HG03565 (cell line): ENCODE measurements around the gene HDAC9.

Experiments
- ATAC-seq: cut with Tn5 transposase; IDR thresholded peaks from one replicate; pipeline ENCODE4 v1.9.1; 2021; ENCODE audit warnings: mild to moderate bottlenecking, moderate library complexity; ENCODE audit not compliant: unreplicated experiment

Gene HDAC9

DNA sequence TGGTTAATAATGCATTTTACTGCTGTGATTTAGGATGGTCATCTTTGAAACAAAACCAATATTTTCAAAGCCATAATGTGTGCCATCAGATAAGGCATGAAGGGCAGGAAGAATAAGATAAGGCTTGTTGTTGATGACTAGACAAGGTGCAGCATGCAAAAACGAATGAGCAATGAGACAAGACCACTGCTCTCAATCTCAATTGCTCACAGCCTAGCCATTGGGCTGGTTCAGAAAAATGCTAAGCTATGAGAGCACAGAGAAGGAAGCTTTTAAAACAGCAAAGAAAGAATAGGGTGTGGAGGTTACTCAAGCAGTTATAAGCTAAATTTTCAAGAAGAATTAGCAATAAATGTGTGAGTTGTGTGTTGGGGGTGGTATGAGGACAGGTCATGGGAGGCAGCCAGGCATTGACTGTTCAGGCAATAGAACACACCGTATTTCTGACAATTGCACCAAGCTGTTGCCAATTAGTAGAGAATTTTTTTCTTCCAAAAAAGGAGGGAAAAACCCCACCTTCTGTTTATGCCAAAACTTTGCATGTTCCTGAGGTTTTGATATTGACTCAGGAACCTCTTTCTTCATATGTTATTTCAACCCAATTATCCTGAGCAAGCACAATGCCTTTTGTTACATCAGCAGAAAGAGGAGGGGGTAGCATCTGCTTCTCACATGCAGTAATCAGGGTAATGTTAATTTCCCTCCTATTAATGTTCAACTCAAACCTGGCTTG, 276.5 kb downstream of the HDAC9 start:
- ATAC-seq: no peak

GRCh38 chr7:18772567-18772965, 277.0 kb downstream of the HDAC9 start:
- ATAC-seq: no peak

GRCh38 chr7:18777314-18777713, 281.8 kb downstream of the HDAC9 start:
- no peak for ATAC-seq

DNA sequence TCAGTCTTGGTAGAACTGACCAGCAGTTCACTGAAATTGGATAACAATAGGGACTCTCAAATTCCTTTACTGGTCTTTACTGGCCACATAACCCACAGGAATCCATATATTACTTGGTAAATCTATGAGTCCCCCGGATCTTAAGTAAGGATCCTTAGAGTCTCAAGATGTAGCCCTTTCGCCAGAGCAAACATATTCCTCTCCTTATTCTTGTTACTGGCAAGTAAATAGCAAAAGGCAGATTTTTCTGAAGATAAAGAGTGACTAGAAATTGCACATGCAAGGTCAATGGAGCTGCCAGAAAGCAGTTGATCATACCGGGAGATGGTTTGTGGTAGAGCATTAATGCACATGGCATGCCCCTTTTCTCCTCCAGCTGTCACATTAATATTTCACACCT, 283.0 kb downstream of the HDAC9 start:
- ATAC-seq: no peak

GRCh38 chr7:18780266-18780665, 284.7 kb downstream of the HDAC9 start:
- no peak for ATAC-seq

DNA sequence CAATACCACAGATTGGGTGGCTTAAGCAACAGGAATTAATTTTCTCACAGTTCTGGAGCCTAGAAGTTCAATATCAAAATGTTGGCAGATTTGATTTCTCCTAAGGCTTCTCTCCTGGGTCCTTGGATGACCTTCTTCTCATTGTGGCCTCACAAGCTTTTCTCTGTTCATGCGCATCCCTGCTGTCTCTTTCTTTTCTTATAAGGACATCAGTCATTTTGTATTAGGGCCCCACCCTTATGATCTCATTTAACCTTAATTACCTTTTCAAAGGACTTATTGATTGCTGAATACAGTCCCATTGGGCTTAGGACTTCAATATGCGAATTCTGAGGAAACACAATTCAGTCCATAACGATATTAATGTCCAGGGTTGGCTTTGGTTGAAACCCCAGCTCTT, 285.4 kb downstream of the HDAC9 start:
- no peak for ATAC-seq

GRCh38 chr7:18786196-18786727, 290.7 kb downstream of the HDAC9 start:
- no peak for ATAC-seq

- ATAC-seq: no peak
These were observed 291.2 kb downstream of the HDAC9 start for GRCh38 chr7:18786796-18787195.

GRCh38 chr7:18788026-18788425, 292.5 kb downstream of the HDAC9 start:
- no peak for ATAC-seq

DNA sequence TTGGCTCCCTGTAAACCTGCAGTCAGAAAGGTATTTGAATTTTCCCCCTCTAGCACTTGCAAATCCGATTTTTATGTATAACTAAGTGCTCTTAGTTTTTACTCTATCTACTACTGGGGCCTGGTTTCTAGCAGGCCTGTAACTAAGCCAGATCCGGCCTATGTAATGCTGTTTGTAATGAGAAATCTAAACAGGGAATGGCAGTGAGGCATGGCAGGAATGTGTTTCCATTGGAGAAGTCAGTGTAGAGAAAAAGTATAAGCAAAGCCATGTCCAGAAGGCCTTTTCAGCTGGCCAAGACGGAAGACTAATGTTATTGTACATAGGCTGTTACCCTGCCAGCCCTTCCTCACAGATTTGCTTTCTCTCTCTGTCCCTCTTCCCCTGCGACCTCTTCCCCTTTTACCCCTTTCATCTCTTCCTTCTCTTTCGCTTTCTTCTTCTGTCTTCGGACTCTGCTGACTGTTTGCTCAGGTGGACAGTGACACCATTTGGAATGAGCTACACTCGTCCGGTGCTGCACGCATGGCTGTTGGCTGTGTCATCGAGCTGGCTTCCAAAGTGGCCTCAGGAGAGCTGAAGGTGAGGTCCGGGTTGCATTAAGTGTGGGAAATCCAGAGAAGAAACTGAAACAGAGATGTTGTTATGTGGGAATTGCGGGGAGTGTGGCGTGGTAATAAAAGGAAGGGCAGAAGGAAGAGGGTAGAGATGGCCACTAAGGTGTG, 297.5 kb downstream of the HDAC9 start:
- ATAC-seq: no peak

GRCh38 chr7:18796216-18796615, 300.7 kb downstream of the HDAC9 start:
- no peak for ATAC-seq

DNA sequence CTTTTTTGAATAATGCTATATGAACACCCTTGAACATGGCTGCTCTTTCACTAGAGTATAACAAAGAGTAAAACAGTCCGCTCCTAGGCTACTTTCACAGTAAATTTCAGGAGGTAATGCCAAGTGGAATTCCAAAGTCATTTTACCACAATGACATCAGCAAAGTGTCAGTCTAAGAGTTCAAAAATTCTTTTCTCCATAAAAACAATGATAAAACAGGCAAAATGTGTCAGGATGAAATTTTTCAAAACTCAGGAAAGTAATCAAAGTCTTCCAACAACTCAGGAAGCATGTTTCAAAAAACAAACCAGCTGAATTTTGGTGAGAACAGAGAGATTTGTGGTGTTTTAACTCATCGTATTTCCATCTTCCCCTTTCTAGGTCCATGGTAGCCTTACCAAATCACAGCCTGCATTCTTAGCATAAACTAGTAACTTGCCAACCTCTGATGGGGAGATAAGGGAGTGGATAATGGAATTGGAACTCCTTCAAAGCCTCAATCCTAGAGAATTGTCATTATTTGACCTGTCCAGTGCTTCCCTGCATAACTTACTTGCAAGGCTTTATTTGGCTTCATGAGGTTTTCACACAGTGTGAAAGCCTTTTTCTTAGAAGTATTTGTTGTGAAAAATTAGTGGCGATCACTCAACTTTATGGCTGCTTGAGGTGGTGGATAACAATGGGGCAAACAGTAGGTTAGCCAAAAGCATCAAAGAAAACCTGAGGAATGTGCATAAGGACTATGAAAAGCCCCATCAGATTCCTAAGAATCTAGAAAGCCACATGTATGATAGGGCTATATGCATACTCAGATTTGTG, 302.7 kb downstream of the HDAC9 start:
- no peak for ATAC-seq

DNA sequence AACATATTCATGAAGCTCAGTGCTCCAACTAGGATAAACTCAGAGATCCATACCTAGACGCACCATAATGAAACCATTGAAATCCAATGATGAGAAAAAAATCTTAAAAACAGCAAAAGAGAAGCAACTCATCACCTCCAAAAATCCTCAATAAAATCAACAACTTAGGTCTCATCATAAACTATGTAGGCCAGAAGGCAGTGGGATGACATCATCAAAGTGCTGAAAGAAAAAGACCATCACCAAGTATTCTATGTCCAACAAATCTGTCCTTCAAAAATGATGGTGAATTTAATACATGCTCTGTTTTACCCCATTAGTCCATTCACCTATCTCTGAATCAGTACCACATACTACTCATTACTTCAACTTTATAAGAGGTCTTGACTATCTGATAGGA, 304.4 kb downstream of the HDAC9 start:
- ATAC-seq: no peak

GRCh38 chr7:18803923-18804322, 308.4 kb downstream of the HDAC9 start:
- ATAC-seq: no peak

- ATAC-seq: no peak
These were observed 310.6 kb downstream of the HDAC9 start for GRCh38 chr7:18806177-18806576.

DNA sequence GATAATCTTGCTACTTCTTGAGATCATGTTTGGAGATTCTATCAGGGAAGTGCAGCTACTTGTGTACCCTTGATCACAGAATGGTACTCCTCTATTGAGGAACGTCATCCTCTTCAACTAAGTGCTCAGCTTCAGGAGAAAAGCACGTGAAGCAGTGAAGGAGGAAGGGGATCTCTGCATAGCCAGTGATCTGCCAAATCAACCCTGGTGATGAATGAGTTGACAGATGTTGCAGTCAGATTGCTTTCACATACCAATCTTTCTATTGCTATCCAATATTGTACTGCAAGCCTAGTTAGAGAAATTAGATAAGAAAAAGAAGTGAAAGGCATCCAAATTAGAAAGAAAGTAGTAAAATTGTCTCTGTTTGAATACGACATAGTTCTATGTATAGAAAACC, 312.5 kb downstream of the HDAC9 start:
- no peak for ATAC-seq

- ATAC-seq: no peak
These were observed 319.9 kb downstream of the HDAC9 start for GRCh38 chr7:18815261-18815960.

GRCh38 chr7:18820981-18821380, 325.4 kb downstream of the HDAC9 start:
- no peak for ATAC-seq

- ATAC-seq: no peak
These were observed 326.0 kb downstream of the HDAC9 start for GRCh38 chr7:18821554-18821953.

- ATAC-seq: no peak
These were observed 328.6 kb downstream of the HDAC9 start for GRCh38 chr7:18824157-18824556.
